ENCODE data around the gene HOXA4. TPM values are rescaled to one million over a fixed set of nuclear protein-coding genes. Genes with fewer than 3 reads are reported as not detected.
A peak's percentile ranks its signal among the peaks of the same experiment; 100 is the strongest.

The HOXA4 gene
- total RNA-seq, 2 donors from 2014 or later, result 0.59 to 1.2 TPM

DNA sequence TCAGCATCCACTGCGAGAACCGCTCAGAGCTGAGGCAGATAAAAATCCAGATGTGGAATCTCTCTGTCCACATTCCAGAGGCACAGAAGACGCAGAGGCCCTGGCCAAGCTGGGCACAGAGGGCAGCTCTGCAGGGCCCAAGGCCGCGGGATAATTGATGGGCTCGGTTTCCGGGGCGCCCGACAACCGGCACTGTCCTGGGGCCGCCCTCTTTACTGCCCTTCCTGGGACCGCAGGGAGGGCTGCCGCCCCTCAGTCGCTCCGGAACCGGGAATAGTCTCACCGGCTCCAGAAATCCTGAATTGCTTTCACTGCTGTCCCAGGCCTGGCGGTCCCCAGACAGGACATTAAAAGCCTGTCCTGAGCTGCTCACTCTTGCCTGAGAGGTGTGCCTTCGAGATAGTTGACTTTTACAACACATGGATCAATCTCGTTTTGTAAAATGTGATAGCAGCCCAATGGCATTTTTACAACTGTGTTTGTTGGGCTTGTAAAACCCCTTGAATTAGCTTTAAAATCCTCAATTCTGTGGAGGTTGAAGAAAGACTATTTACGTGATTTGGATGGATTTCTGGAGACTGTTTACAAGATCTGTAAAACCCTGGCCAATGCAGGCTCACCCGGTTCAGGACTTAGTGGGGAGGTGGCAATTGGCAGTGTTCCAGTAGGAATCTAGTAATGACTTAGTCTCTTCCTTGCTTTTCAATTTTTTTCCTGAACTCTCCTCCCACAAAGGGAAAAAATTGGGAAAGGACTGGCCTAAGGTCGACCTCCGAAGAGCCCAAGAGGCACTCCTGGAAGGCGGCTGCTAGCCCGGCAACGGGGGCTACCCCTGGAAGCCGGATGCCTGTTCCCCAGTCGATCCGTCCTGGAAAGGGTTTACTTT lies 18.4 kb upstream of the HOXA4 start:
- H3K27ac ChIP-seq, result no peak overlapping the region
- H3K9me3 ChIP-seq, result no peaks in the 10 kb centered on the region
- DNase-seq (ENCODE audit: low spot score), result no peak

GRCh38 chr7:27148031-27148755 lies 17.6 kb upstream of the HOXA4 start:
- no peaks in the 10 kb centered on the region for H3K36me3 ChIP-seq
- H3K4me3 ChIP-seq, result peak overlapping the region in 1 of 2 donors; percentile 34
- no peaks in the 10 kb centered on the region for H3K9me3 ChIP-seq
- peaks cover 0 to 66% of the 10 kb centered on the region in 2 donors for H3K4me1 ChIP-seq
- no peak for DNase-seq (ENCODE audit: low spot score)
- TF ChIP-seq CTCF (IDR thresholded peaks at IDR 0.05), result no peak
- no peak overlapping the region for H3K27ac ChIP-seq
- peaks cover 52 to 95% of the 10 kb centered on the region in 2 donors for H3K27me3 ChIP-seq

More for the DNA sequence above, 18.4 kb upstream of the HOXA4 start:
- TF ChIP-seq CTCF (IDR thresholded peaks at IDR 0.05), result no peak
- Histone ChIP-seq H3K36me3 (no peaks in the 10 kb centered on the region), H3K4me3 (no peak overlapping the region), H3K4me1 (peaks cover 0 to 57% of the 10 kb centered on the region in 2 donors), H3K27me3 (peaks cover 57 to 97% of the 10 kb centered on the region in 2 donors)

GRCh38 chr7:27147199-27148030 lies 16.9 kb upstream of the HOXA4 start, which contains the start of gene HOXA6:
Gene HOXA6, minus strand, starts transcription at chr7:27147774. Its CDS starts 25 bp downstream, at chr7:27147749.
- Histone ChIP-seq H3K27me3 (peaks cover 52 to 95% of the 10 kb centered on the region in 2 donors), H3K4me3 (peak within 1 kb of the TSS in 1 of 2 donors; percentile 34), H3K36me3 (no peaks in the 10 kb centered on the region), H3K9me3 (no peaks in the 10 kb centered on the region), H3K4me1 (peaks cover 0 to 69% of the 10 kb centered on the region in 2 donors), H3K27ac (no peak within 1 kb of the TSS)
- DNase-seq (ENCODE audit: low spot score), result no peak
- no peak for TF ChIP-seq CTCF (IDR thresholded peaks at IDR 0.05)

DNA sequence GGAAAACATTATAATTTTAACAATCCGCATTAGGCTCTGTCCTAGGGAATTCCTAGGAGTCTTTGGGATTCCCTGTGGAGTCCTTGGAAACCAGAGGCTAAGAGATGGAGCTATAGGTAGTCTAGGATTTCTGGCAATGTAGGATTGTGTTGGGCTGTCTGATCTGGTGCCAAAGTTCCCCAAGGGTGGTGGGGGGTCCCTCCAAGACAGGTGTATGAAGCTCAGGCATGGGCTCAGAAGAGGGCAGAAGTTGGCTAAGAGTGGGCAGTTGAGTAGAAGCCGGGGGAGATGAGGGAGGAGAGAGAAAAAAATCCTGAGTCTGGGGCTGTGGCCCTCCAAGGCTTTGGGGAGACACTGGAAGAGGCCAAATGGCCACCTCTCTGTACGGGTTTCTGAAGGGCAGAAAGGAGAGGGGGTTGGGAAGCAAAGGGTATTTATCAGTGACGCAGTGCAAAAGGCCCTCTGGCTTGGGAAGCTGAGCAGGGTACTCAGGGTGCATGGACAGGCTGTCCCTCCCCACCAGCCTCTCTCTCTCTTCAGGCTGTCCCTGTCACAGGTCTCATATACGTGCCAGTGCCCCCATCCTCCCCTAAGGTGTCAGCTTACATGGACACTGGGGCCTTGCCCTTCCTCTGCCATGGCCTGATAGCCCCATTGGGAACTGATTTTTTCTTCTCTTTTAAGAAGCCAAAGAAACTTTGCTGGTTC lies 16.1 kb upstream of the HOXA4 start:
- no peak for TF ChIP-seq CTCF (IDR thresholded peaks at IDR 0.05)
- H3K9me3 ChIP-seq, result no peaks in the 10 kb centered on the region
- peaks cover 53 to 95% of the 10 kb centered on the region in 2 donors for H3K27me3 ChIP-seq
- DNase-seq (ENCODE audit: low spot score), result no peak
- no peak overlapping the region for H3K4me3 ChIP-seq
- no peak overlapping the region for H3K27ac ChIP-seq
- H3K36me3 ChIP-seq, result no peaks in the 10 kb centered on the region
- peaks cover 0 to 66% of the 10 kb centered on the region in 2 donors for H3K4me1 ChIP-seq

GRCh38 chr7:27145914-27146412 lies 15.4 kb upstream of the HOXA4 start:
- Histone ChIP-seq H3K4me1 (peaks cover 0 to 59% of the 10 kb centered on the region in 2 donors), H3K27me3 (peaks cover 53 to 91% of the 10 kb centered on the region in 2 donors), H3K9me3 (no peaks in the 10 kb centered on the region), H3K36me3 (no peaks in the 10 kb centered on the region), H3K4me3 (no peak overlapping the region), H3K27ac (no peak overlapping the region)
- no peak for TF ChIP-seq CTCF (IDR thresholded peaks at IDR 0.05)
- no peak for DNase-seq (ENCODE audit: low spot score)
